Retinal pigment epithelial cell (primary cell): ENCODE measurements around the gene KCNQ1.

Source experiments
- DNase-seq: peaks from one replicate; pipeline ENCODE4 v3.0.0-alpha.2; 2010; ENCODE audit warnings: low read depth
- H3K4me3 ChIP-seq: 2 replicates; pipeline ENCODE4 v1.5.1; 2011; ENCODE audit warnings: mild to moderate bottlenecking, low read length, control low read depth, moderate library complexity
- TF ChIP-seq, protein P1 (sequence below): conservative IDR thresholded peaks from 2 replicates; pipeline ENCODE4 v1.5.1; 2011; ENCODE audit warnings: low read depth, low read length, control low read depth, inconsistent platforms

Gene KCNQ1

DNA sequence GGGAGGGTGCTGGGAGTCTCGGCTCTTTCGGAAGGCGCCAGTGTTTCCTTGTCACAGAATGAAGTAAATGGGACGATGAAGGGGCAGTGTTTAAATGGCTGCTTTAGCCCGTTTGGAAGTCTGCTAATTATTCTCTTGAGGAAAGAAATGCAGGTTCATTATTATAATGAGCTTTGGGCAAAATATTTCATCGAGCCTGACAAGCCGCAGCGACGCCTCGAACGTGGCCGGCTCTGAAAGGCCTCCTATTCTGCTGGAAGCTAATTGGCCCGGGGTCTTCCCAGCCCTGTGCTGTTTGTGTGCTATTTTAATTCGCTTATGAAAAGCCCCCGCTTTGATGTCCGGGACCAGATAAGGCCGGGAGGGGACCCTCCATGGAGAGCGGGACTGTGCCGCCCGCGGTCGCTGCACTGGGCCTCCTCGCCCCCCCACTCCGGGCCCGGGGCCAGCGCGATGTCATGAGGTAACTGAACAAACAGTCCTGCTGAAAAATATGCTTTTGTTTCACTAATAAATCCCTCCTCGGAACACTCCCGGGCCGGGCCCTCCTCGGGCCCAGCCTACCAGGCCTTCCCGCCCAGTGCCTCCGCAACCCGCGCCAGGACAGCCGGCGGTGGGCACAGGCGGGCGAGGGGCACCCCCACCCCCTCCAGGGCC, 362.3 kb downstream of the KCNQ1 start:
- TF ChIP-seq, protein P1, sequence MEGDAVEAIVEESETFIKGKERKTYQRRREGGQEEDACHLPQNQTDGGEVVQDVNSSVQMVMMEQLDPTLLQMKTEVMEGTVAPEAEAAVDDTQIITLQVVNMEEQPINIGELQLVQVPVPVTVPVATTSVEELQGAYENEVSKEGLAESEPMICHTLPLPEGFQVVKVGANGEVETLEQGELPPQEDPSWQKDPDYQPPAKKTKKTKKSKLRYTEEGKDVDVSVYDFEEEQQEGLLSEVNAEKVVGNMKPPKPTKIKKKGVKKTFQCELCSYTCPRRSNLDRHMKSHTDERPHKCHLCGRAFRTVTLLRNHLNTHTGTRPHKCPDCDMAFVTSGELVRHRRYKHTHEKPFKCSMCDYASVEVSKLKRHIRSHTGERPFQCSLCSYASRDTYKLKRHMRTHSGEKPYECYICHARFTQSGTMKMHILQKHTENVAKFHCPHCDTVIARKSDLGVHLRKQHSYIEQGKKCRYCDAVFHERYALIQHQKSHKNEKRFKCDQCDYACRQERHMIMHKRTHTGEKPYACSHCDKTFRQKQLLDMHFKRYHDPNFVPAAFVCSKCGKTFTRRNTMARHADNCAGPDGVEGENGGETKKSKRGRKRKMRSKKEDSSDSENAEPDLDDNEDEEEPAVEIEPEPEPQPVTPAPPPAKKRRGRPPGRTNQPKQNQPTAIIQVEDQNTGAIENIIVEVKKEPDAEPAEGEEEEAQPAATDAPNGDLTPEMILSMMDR = no peak
- H3K4me3 ChIP-seq = no peak overlapping the region
- peak; percentile 41 for DNase-seq

DNA sequence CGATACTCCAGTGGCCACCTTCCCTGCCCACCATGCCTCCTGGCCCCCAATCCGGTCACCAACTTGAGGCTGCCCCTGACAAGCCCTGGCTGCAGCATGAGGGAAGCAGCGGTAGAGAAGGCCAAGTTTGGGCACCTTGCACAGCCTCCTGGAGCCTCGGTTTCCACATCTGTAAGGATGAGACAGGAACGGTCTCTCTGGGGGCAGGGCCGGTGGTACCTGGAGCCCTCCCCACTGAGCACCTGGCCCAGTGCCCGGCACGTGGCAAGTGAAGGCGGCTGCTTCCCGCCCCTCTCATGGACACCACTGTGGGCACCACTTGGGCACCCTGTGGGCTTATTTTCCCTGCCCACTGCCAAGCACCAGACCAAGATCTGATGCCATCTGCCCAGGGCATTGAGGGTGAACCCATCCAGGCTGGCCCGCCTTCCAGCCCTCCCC, 363.0 kb downstream of the KCNQ1 start:
- no peak overlapping the region for H3K4me3 ChIP-seq
- DNase-seq = no peak
- TF ChIP-seq, protein P1 = no peak

DNA sequence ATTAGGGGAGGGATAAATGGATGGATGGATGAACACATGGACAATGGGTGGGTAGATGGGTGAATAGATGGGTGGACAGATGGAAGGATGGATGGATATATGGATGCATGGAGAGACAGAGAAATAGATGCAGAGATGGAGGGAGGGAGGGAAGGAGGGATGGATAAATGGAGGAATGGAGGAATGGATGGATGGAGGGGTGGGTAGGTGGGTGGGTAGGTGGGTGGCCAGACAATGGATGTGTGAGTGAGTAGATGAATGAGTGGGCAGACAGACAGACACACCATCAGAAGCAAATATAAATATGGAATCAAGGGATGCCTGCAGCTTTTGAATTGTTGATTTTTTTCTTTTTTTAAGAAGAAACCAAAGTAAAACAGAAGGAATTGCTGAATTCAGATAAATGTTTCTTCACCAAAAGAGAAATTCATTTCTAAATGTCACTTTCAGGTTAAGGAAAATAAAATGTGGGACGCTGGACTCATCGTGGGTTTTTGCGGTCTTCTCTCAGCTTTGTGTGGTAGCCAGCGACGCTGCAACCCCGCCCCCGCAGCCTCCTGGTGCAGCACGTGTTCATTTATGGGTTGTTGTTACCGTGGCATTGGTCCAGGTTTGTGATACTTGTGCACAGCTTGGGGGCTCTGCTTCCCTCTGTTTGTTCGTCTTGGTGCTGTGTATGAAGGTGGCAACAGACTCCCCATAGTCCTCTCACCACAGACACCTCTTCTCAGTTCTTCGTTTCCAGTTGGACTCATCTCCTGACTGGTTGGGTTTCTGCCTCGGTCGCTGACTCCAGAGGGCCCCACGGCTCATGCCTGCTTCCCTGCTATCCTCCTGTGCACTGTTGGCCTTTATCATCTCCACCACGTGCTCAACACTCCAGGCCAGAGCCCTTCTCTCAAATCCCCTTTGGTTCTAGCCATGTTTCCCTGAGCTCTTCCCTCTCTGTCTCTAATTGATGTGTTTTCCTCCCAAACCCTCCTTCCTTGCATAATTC, 364.3 kb downstream of the KCNQ1 start:
- H3K4me3 ChIP-seq = no peak overlapping the region
- TF ChIP-seq, protein P1 = no peak

DNA sequence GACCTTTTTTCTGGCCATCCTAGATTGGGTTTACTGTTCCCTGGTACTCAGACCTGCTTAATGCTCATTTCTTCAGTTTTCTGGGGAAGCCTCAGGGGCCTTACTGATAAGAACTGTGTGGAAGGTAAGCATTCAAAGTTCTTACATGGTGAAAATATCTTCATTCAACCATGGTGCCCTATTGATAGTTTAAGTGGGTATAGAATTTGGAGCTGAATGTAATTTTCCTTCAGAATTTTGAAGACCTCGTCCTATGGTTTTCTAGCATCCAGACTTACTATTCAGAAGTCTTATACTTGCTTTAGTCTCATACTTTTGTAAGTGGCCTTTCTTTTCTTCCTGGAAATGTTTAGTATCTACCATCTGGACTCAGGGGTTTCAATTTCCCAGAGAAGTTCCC, 365.0 kb downstream of the KCNQ1 start:
- no peak for DNase-seq
- TF ChIP-seq, protein P1 = no peak

More for the DNA sequence above, 364.3 kb downstream of the KCNQ1 start:
- no peak for DNase-seq

DNA sequence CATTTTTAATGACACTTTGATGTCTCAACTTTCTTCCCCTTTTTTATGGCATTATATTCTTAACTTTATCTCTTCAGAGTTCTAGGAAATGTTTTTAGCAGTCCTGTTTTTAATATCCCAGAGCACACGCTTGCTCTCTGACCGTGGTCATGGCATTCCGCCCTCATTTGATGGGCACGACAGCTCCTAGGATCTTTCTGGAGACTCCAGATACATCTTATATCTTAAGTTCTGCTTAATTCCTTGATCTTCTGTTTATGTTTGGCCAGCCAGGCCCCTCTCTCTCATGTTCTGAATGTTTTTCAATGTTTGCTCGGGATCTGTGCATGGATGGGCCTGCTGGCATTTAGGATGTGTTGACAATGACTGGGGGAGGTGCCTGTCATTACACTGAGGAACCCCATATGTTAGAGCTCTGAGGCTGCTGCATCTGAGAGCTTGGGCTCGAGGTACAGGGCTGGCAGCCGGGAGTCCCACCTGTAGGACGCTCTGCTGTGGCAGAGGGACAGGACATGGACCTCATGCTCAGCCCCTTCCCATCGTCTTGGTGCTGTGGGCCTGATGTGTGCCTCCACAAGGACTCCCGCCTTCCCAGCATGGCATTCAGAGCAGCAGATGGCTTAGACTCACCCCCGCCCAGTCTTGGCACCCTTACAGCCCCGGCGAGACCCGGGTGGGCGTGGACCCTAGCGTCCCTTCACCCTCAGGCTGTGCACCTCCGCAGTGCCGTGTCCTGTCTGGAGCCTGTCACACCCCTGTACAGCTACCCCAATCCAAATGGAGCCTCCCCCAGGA, 365.8 kb downstream of the KCNQ1 start:
- no peak for DNase-seq
- H3K4me3 ChIP-seq = no peak overlapping the region
- TF ChIP-seq, protein P1 = no peak

More for the DNA sequence above, 365.0 kb downstream of the KCNQ1 start:
- H3K4me3 ChIP-seq = no peak overlapping the region

DNA sequence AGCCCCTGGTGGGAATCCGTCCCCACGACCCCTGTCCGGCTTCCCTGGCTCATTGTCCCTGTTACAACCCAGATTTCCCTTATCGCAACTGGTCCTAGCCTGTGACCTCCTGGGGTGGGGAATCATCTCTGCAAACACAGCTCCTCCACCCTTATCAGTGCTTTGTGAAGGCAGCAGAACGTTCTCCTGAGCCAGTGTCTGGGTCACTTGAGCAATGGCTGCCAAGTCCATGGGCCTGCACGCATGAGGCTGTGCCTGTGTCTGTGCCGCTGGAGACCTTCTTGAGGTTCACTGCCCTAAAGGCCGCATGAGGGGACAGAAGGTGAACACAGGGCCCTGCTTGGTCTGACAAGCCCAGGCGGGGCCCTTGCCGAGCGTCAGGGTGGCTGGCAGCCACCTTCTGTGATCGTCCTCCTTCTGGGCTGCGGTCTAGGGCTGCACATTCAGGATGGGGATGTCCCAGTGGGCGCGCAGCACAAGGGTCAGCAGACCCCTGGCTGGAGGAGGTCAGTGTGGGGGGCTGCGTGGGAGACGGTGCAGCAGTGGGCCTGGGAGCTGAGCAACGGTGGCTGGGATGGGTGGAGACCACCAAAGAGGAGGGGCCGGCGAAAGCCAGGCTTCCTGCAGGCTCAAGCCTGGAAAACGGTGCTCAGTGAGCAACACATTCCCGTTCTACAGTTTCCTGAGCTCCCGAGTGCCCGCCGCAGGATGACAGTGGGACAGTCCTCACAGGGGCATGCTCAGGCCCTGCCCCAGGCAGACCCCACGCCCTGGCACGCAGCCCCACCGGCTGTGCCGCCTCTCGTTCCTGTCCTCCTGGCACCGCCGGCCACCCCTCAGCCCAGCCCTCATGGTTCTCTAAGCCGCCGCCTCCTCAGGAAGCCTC, 366.6 kb downstream of the KCNQ1 start:
- TF ChIP-seq, protein P1 = no peak
- H3K4me3 ChIP-seq = no peak overlapping the region
- DNase-seq = no peak
